Upper lobe of right lung (tissue), 1 donor: ENCODE results near the gene CRISPLD2. TPM values are rescaled to one million over a fixed set of nuclear protein-coding genes. Genes with fewer than 3 reads are reported as not detected.

Source experiments
- ATAC-seq: fragments of 200-7000 bp; cut with Tn5 transposase; one replicate; pipeline ENCODE4 v1.9.1; 2020; ENCODE audit warnings: mild to moderate bottlenecking, moderate library complexity
- DNase-seq: peaks from one replicate; pipeline ENCODE4 v3.0.0-alpha.2; 2020
- H3K27ac ChIP-seq: fragments of 200-600 bp; one replicate; pipeline ENCODE4 v1.8.0; 2022
- H3K27me3 ChIP-seq: fragments of 200-600 bp; one replicate; pipeline ENCODE4 v1.8.0; 2022; ENCODE audit warnings: mild to moderate bottlenecking
- H3K36me3 ChIP-seq: fragments of 200-600 bp; one replicate; pipeline ENCODE4 v1.8.0; 2022
- H3K4me1 ChIP-seq: fragments of 200-600 bp; one replicate; pipeline ENCODE4 v1.8.0; 2022
- H3K4me3 ChIP-seq: fragments of 200-600 bp; one replicate; pipeline ENCODE4 v1.8.0; 2022; ENCODE audit warnings: mild to moderate bottlenecking
- H3K9me3 ChIP-seq: fragments of 200-600 bp; one replicate; pipeline ENCODE4 v1.8.0; 2022
- intact Hi-C: fragments of 100-400 bp; cut with DNase I; formaldehyde crosslinking; loops from one replicate; pipeline ENCODE4 v1.11.0; 2022
- total RNA-seq: library from RNA; stranded (reverse); fragmentation: NEBNext Ultra II Directional; extraction: Animal tissue kit (Norgen Biotek cat#: 25700); gene quantifications from one replicate; pipeline ENCODE4 v1.2.1, GENCODE V29; 2021
- TF ChIP-seq, protein P1 (sequence below): fragments of 200-600 bp; IDR thresholded peaks from one replicate; pipeline ENCODE4 v1.8.0; 2022; ENCODE audit warnings: antibody characterized with exemption
- donor health status: DM: no; HTN: yes; CAD: no; lungs with severe emphysema.

CRISPLD2 gene
- total RNA-seq, 1 donor from 2014 or later = 61.9 TPM

DNA sequence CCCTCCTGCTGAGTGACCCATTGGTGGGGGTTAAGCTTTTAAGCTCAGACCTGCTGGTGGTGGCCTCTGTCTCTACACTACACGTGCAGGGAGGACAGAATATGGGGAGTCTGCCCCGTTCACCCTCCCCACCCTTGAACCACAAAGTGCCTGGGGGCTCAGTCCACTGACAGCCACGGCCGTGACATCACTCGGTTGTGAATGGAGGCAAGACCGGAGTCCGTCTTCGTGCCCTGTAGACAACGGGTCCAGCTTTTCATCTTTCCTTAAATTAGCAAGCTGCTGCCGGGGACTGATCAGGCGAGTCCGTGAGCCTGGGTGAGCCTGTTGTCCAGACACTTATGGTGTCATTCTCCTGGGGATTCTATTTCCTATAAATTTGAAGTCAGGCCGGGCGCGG is 67.4 kb downstream of the CRISPLD2 start:
- intact Hi-C loops = no loop called here
- Histone ChIP-seq H3K27me3 (no peaks in the 10 kb centered on the region), H3K9me3 (no peaks in the 10 kb centered on the region), H3K4me3 (no peak overlapping the region), H3K4me1 (peaks cover 12% of the 10 kb centered on the region), H3K36me3 (peaks cover 17% of the 10 kb centered on the region), H3K27ac (no peak overlapping the region)
- TF ChIP-seq, protein P1, sequence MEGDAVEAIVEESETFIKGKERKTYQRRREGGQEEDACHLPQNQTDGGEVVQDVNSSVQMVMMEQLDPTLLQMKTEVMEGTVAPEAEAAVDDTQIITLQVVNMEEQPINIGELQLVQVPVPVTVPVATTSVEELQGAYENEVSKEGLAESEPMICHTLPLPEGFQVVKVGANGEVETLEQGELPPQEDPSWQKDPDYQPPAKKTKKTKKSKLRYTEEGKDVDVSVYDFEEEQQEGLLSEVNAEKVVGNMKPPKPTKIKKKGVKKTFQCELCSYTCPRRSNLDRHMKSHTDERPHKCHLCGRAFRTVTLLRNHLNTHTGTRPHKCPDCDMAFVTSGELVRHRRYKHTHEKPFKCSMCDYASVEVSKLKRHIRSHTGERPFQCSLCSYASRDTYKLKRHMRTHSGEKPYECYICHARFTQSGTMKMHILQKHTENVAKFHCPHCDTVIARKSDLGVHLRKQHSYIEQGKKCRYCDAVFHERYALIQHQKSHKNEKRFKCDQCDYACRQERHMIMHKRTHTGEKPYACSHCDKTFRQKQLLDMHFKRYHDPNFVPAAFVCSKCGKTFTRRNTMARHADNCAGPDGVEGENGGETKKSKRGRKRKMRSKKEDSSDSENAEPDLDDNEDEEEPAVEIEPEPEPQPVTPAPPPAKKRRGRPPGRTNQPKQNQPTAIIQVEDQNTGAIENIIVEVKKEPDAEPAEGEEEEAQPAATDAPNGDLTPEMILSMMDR = no peak
- ATAC-seq (no peak), DNase-seq (no peak)

DNA sequence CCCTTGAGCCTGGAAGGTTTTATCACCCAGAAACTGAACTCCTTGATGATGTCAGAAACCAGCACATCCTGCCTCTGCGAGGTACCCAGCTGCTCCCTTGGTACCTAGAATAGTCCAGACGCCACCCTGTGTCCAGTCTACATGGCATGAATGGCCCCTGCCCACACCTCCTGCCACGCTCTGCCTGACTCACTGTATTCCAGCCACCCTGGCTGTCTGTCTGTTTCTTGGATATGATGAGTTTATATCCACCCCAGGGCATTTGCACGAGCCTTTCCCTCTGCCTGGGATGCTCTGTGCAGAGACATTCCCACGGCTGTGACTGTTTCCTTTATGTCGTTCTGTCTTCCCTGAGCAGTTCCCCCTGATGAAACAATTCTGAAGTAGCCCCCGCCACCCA is 68.7 kb downstream of the CRISPLD2 start:
- H3K4me1 ChIP-seq = peaks cover 12% of the 10 kb centered on the region
- intact Hi-C loops = no loop called here
- no peak for ATAC-seq
- peaks cover 13% of the 10 kb centered on the region for H3K36me3 ChIP-seq
- H3K9me3 ChIP-seq = no peaks in the 10 kb centered on the region
- no peaks in the 10 kb centered on the region for H3K27me3 ChIP-seq
- TF ChIP-seq, protein P1 = no peak
- no peak overlapping the region for H3K4me3 ChIP-seq
- DNase-seq = no peak
- no peak overlapping the region for H3K27ac ChIP-seq

DNA sequence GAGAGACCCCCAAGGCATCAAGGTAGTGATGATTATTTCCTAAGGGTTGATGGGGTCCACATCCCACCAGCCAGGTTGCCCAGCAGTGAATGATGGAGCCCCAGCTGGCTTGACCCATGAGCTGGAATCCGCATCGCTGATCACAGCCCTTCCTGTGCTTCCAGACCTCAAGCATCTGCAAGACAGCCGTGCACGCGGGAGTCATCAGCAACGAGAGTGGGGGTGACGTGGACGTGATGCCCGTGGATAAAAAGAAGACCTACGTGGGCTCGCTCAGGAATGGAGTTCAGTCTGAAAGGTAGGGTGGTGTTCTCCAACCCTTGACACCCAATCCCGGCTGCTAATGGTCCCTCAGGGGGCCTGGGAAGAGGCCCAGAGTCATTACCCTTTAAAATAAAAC is 69.3 kb downstream of the CRISPLD2 start:
- no peak overlapping the region for H3K4me3 ChIP-seq
- peaks cover 12% of the 10 kb centered on the region for H3K4me1 ChIP-seq
- H3K27ac ChIP-seq = no peak overlapping the region
- DNase-seq (no peak), ATAC-seq (no peak)
- no peaks in the 10 kb centered on the region for H3K9me3 ChIP-seq
- H3K27me3 ChIP-seq = no peaks in the 10 kb centered on the region
- H3K36me3 ChIP-seq = peaks cover 7% of the 10 kb centered on the region
- intact Hi-C loops = no loop called here
- TF ChIP-seq, protein P1 = no peak

DNA sequence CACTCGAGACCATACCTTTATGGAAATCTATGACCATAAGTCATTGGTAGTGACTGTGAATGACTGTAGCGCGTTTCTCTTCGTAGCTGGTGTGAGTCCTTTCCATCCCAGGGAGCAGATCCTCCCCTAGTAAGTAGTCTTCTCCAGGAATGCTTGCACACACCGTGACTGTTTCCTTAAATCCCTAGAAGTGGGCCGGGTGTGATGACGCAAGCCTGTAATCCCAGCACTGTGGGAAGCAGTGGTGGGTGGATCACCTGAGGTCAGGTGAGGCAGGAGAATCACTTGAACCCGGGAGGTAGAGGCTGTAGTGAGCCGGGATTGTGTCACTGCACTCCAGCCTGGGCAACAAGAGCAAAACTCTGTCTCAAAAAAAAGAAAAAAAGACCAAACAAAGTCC is 70.6 kb downstream of the CRISPLD2 start:
- Histone ChIP-seq H3K27ac (no peak overlapping the region), H3K4me3 (no peak overlapping the region), H3K4me1 (peaks cover 12% of the 10 kb centered on the region), H3K9me3 (no peaks in the 10 kb centered on the region), H3K27me3 (no peaks in the 10 kb centered on the region), H3K36me3 (peaks cover 9% of the 10 kb centered on the region)
- no peak for DNase-seq
- no peak for ATAC-seq
- intact Hi-C loops = no loop called here
- TF ChIP-seq, protein P1 = no peak

DNA sequence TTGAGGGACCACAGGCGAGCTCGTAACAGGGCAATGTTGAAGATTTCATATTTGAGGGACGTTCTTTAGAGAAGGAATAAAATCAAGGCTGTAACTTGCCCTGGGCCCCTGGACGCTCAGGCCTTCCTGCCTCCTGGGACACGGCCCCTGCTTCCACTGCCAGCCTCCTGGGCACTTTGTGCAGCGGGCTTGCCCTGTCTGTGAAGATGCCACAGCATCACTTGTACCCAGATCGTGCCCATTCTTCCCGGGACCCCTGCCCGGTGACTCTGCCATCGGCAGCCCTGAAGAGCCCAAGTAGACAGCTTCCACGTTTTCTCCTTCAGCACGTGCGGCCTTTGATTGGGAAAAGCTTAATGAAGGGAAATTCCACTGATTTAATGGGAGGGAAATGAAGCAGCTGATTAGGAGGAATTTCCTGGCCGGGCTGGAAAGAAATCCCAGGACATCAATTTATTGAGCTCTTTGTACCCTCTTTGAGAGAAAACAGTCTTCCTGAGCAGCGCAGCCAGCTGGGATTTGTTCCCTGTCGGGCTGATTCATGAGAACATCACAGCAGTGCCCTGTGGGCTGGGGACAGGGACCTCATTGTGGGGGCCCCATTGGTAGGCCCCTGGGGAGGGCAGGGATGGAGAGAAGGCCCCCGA is 71.5 kb downstream of the CRISPLD2 start:
- no peak for DNase-seq
- H3K9me3 ChIP-seq = no peaks in the 10 kb centered on the region

More for the DNA sequence above, 71.5 kb downstream of the CRISPLD2 start:
- no peak overlapping the region for H3K4me3 ChIP-seq
- no peak for ATAC-seq
- TF ChIP-seq, protein P1 = no peak
- peaks cover 10% of the 10 kb centered on the region for H3K36me3 ChIP-seq
- peak overlapping the region; percentile 30 for H3K27ac ChIP-seq
- no peaks in the 10 kb centered on the region for H3K27me3 ChIP-seq
- H3K4me1 ChIP-seq = peaks cover 12% of the 10 kb centered on the region
- intact Hi-C loops = no loop called here
